Testis (tissue), 3 donors: Measurements from ENCODE around the gene ZNF335. TPM values are rescaled to one million over a fixed set of nuclear protein-coding genes. Genes with fewer than 3 reads are reported as not detected.

ENCODE experiments used
- DNase-seq: peaks from one replicate; pipeline ENCODE4 v3.0.0-alpha.2; 2019
- H3K27ac ChIP-seq, 2 donors: fragments of 200-600 bp; sonication (generic); one replicate each; pipeline ENCODE4 v1.5.1; 2019
- H3K27me3 ChIP-seq: fragments of 200-600 bp; sonication (generic); one replicate; pipeline ENCODE4 v1.5.1; 2019
- H3K36me3 ChIP-seq: fragments of 200-600 bp; sonication (generic); one replicate; pipeline ENCODE4 v1.5.1; 2017; ENCODE audit warnings: low read depth; ENCODE audit errors: missing control alignments
- H3K4me1 ChIP-seq: fragments of 200-600 bp; sonication (generic); one replicate; pipeline ENCODE4 v1.5.1; 2019
- H3K4me3 ChIP-seq, 2 donors: fragments of 200-600 bp; sonication (generic); one replicate each; pipeline ENCODE4 v1.5.1; 2017 to 2019
- H3K9me3 ChIP-seq: fragments of 200-600 bp; sonication (generic); one replicate; pipeline ENCODE4 v1.5.1; 2017
- CTCF ChIP-seq, 3 experiments: fragments of 450-650 bp in 2 of 3; fragments of 200-600 bp in 1 of 3; sonication (generic) in 1 of 3; IDR thresholded peaks; one replicate each; pipeline ENCODE4 v1.5.1; 2016 to 2019; ENCODE audit warnings: antibody characterized with exemption in 3 of 3, mild to moderate bottlenecking in 2 of 3, moderate library complexity in 1 of 3
- POLR2A ChIP-seq: fragments of 450-650 bp; IDR thresholded peaks from one replicate; pipeline ENCODE4 v1.6.1; 2017; ENCODE audit warnings: antibody characterized with exemption, mild to moderate bottlenecking, moderate library complexity
- WGBS, 2 donors: methylation state at CpG; one replicate each; pipeline ENCODE4 v1.1.5; 2018; 5-methylcytosine and 5-hydroxymethylcytosine counted together
- intact Hi-C: fragments of 100-400 bp; cut with DNase I; formaldehyde crosslinking; loops from one replicate; pipeline ENCODE4 v1.15.1; 2023; ENCODE audit warnings: low total_unique reads
- polyA plus RNA-seq: library from polyadenylated mRNA; stranded (reverse); fragments of 350-450 nt; fragmentation: Illumina TruSeq; extraction: RNeasy Lipid Tissue Mini Kit (QIAGEN cat#74804); gene quantifications from one replicate; pipeline ENCODE4 v1.2.3, GENCODE V29; 2014; ENCODE audit warnings: low read depth, low replicate concordance; ENCODE audit not compliant: insufficient read depth
- total RNA-seq, 2 donors: library from RNA; depleted of rRNA; stranded (reverse); fragments of >200 nt; gene quantifications; one replicate each; pipeline ENCODE4 v1.2.3, GENCODE V29; 2016

ZNF335 gene
- total and polyA plus RNA-seq, 3 donors from 2014 or later = 25.3 to 53.5 (median 50.5) TPM

GRCh38 chr20:46002008-46002407 is 30.0 kb upstream of the ZNF335 start:
- Histone ChIP-seq H3K36me3 (no peaks in the 10 kb centered on the region), H3K27ac (no peak overlapping the region), H3K27me3 (no peaks in the 10 kb centered on the region), H3K4me1 (no peaks in the 10 kb centered on the region), H3K4me3 (no peak overlapping the region), H3K9me3 (no peaks in the 10 kb centered on the region)
- DNase-seq = no peak
- WGBS, 2 donors = 89 to 92% methylated on average over 3 of the region's 3 CpGs
- intact Hi-C loops = no loop called here
- no peak for TF ChIP-seq POLR2A
- TF ChIP-seq CTCF (IDR thresholded peaks at IDR 0.05) = no peak

- no peaks in the 10 kb centered on the region for H3K9me3 ChIP-seq
- no peaks in the 10 kb centered on the region for H3K4me1 ChIP-seq
- 91 to 100% methylated on average over 5 of the region's 5 CpGs for WGBS, 2 donors
- no peak overlapping the region for H3K27ac ChIP-seq
- DNase-seq = no peak
- no peaks in the 10 kb centered on the region for H3K36me3 ChIP-seq
- H3K4me3 ChIP-seq = no peak overlapping the region
- no peaks in the 10 kb centered on the region for H3K27me3 ChIP-seq
- intact Hi-C loops = no loop called here
- TF ChIP-seq POLR2A (no peak), CTCF (IDR thresholded peaks at IDR 0.05) (no peak)
Measured at GRCh38 chr20:46001498-46001897, 29.5 kb upstream of the ZNF335 start.

GRCh38 chr20:46000262-46000996 is 28.4 kb upstream of the ZNF335 start:
- no peaks in the 10 kb centered on the region for H3K4me1 ChIP-seq
- DNase-seq = no peak
- no peak overlapping the region for H3K27ac ChIP-seq
- no peaks in the 10 kb centered on the region for H3K27me3 ChIP-seq
- H3K36me3 ChIP-seq = no peaks in the 10 kb centered on the region
- no peaks in the 10 kb centered on the region for H3K9me3 ChIP-seq
- TF ChIP-seq CTCF (IDR thresholded peaks at IDR 0.05) (no peak), POLR2A (no peak)
- intact Hi-C loops = no loop called here
- 59 to 66% methylated on average over 15 to 16 of the region's 16 CpGs for WGBS, 2 donors
- H3K4me3 ChIP-seq = no peak overlapping the region

GRCh38 chr20:45999557-46000261 is 27.7 kb upstream of the ZNF335 start:
- Histone ChIP-seq H3K27ac (no peak overlapping the region), H3K9me3 (no peaks in the 10 kb centered on the region), H3K4me1 (no peaks in the 10 kb centered on the region), H3K27me3 (no peaks in the 10 kb centered on the region), H3K36me3 (no peaks in the 10 kb centered on the region), H3K4me3 (no peak overlapping the region)
- DNase-seq = no peak
- intact Hi-C loops = no loop called here
- TF ChIP-seq CTCF (IDR thresholded peaks at IDR 0.05) = no peak
- no peak for TF ChIP-seq POLR2A
- 82 to 92% methylated on average over 4 of the region's 4 CpGs for WGBS, 2 donors
